HG02588 (cell line): ENCODE data around the gene TRAP1.
"Not testable (repeated sequence)": the region's sequence is repeated elsewhere in the genome, so short reads cannot be mapped to it uniquely, and the experiment has no call there.

Experiments
- ATAC-seq: cut with Tn5 transposase; IDR thresholded peaks from one replicate; pipeline ENCODE4 v1.9.1; 2021; ENCODE audit warnings: mild to moderate bottlenecking, moderate library complexity; ENCODE audit not compliant: unreplicated experiment

TRAP1 gene

DNA sequence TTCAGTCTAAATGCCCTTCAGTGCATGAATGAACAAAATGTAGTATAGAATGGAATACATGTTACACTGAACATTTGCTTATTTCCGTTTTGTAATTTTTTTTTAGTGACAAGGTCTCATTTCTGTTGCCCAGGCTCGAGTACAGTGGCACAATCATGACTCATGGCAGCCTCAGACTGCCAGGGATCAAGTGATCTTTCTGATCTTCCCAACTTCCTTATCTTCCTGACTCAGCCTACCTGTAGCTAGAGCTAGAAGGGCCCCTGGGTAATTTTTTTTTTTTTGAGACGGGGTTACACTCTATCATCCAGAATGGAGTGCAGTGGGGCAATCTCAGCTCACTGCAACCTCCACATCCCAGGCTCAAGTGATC lies 98.6 kb downstream of the TRAP1 start:
- no peak for ATAC-seq

DNA sequence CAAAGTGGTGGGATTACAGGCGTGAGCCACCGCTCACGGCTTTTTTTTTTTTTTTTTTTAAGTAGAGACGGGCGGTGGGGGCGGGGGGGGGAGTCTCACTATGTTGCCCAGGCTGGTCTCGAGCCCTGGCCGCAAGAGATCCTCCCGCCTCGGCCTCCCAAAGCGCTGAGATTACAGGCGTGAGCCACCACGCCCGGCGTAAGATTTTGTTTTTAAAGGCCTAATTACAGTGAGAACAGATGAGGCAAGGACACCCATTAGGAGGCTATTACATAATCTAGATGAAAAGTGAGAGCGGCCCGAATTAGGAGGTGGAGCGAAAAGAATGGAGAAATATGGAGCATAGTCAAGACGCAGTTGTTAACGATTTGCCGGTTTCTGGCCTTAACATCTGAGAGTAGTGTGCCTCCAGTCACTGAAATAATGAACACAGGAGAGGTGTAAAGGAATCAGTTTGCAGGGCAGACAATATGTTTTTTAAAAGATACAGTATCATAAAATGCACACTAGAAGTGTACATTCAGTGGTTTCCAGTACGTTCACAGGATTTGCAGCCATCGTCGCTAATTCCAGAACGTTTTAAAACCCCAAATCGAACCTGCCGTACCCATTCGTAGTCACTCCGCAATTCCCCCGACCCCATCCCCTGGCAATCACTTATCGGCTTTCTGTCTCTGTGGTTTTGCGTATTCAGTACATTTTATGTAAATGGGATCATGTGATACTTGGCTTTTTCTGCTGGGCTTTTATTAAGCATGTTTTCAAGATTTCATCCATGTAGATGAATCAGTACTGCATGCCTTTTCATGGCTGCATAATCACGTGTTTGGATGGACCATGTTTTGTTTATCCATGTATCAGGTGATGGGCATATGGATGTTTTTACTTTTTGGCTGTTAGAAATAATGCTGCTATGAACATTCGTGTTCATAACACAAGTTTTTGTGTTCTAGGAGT lies 104.5 kb downstream of the TRAP1 start:
- no peak for ATAC-seq

DNA sequence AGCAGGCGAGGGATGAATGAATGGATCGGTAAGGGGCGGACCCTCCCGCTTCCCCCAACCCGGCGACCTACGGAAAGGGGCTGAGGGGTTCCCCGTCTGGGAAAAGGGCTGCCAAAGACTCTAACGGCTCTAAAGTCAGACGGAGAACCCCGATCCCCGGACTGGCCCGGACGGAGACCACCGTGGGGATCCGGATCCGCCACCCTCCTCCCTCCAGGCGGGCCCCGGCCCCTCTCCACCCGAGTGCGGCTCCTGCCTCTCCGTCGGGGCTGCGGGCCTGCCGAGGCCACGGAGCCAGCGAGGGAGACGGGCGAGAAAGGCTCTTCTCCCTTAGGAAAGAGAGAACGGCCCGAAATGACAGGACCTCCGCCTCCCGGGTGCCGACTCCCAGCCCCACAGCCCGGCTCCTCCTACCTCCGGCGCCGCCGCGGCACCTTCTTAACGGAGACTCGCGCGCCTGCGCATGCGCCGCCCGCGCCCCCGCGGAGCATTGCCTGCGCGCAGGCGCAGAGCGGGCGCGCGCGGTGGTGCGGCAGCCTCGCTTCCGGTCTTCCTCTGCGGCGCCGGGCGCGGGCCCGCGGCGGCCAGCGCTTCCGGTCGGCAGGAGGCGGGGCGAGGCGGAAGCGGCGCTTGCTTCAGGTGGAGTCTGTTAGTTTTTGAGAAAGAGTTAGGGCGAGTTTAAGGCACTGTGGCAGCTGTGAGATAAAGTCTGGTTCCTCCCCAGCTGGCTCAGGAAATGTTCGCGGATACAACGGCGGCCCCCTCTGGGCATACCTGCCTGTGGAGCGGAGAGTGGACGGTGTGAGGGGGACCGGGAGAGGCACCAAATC lies 106.0 kb downstream of the TRAP1 start, which contains the start of gene SLX4:
TSS of gene SLX4 (minus strand) at position 461 of the 830 bp plus-strand sequence. CDS start 2,642 bp downstream, outside the sequence.
- peak; percentile 82 for ATAC-seq

DNA sequence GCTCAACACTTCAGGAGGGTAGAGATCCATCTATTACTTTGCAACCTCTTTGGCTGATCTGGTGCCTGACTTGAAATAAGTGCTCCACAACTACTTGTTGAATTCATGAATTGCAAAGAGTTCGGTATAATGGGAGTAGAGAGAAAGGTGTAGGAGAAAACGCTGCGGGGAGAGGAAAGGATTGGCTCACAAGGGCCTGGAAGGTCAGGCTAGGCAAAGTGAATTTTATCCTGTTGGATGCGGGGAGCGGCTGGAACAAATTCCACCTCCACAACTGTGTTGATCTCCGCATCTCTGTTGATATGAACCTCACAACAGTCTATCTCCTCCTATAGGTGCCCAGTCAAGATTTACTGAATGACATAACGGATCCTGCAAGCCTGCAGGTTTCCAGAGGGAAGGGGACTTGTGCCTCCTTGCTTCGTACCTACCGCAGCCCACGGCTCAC lies 106.6 kb downstream of the TRAP1 start:
- no peak for ATAC-seq

DNA sequence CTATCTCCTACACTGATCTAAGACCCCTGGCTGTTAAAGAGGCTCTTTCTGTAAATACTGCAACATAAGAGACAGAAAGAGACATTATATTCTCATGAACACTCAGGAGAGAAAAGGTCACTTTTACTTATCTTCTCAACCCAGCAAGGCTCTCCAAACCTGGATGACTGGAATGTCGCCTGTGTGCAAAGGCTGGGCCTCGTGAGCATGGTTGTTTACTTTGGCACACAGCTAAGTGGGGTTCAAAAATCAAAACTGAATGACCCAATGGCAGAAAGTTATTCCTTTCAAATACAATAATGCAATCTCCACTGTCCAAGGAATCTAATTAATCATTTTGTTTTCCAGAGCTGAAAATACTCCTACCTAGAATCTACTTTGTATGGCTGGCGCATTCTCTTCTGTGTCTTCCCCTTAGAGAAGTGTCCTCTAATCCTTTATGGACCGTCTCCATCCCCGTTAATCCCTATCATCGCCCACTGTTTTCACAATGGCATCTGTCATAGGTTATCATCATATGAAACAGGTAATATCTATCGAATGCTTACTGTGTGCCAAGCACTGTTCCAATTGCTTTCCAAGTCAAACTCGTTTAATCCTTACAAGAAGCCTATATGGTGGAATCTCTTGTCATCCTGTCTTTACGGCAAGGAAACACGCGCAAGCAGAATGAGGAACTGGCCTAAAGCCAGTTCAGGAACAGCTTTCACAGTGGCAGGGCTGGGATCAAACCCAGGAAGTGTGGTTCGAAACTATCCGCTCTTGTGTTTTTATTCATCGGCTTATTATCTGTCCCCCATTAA lies 107.2 kb downstream of the TRAP1 start:
- ATAC-seq, result no peak

DNA sequence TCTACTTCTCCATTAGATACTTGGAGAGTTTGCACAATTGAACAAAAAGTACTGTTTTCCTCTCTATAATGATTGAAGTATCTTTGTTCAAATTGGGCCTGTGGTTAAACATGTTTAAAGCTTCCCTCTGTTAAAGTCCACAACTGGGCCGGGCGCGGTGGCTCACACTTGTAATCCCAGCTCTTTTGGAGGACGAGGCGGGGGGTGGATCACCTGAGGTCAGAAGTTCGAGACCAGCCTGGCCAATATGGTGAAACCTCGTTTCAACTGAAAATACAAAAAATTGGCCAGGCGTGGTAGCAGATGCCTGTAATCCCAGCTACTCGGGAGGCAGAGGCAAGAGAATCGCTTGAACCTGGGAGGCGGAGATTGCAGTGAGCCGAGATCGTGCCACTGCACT lies 108.3 kb downstream of the TRAP1 start:
- ATAC-seq, result not testable (repeated sequence)

DNA sequence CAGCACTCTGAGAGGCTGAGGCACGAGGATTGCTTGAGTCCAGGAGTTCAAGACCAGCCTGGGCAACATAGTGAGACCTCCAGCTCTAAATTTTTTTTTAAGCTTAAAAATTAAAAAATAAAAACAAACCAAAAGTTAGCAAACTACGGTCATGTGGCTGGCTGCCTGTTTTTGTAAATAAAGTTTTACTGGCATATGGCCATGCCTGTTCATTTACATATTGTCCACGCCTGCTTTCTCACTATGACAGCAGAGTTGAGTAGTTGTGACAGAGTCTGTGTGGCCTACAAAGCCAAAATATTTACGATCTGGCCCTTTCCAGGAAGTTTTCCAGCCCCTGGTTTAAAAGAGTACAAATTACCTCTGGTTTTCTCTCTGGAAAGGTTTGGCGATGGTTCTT lies 109.3 kb downstream of the TRAP1 start:
- no peak for ATAC-seq
